ENCODE results near the gene CXCL5.
"Not testable (repeated sequence)": the region's sequence is repeated elsewhere in the genome, so short reads cannot be mapped to it uniquely, and the experiment has no call there.

GRCh38 chr4:73981175-73981574, 17.3 kb downstream of the CXCL5 start:
- TF ChIP-seq CTCF (conservative IDR thresholded peaks at IDR 0.05); ZFX (IDR thresholded peaks at IDR 0.05): not testable (repeated sequence)

Data from C4-2B (cell line).